Chondrocyte (in vitro differentiated cells): Measurements from ENCODE around the gene GMPR. TPM values are rescaled to one million over a fixed set of nuclear protein-coding genes. Genes with fewer than 3 reads are reported as not detected.

Experiments used
- DNase-seq: peaks from one replicate; pipeline ENCODE4 v3.0.0; 2021; ENCODE audit warnings: mixed read lengths, low spot score
- H3K27ac Mint-ChIP-seq: one replicate; pipeline ENCODE4 v1.8.0; 2021; ENCODE audit warnings: mild to moderate bottlenecking, moderate library complexity, mixed read lengths; ENCODE audit not compliant: unreplicated experiment
- H3K27me3 Mint-ChIP-seq: 2 replicates; pipeline ENCODE4 v1.8.0; 2021; ENCODE audit warnings: low read depth, mixed read lengths
- H3K36me3 Mint-ChIP-seq: 2 replicates; pipeline ENCODE4 v1.8.0; 2021; ENCODE audit warnings: low read depth, mixed read lengths
- H3K4me1 Mint-ChIP-seq: 2 replicates; pipeline ENCODE4 v1.8.0; 2021; ENCODE audit warnings: low read depth, mild to moderate bottlenecking, mixed read lengths
- H3K4me3 Mint-ChIP-seq: one replicate; pipeline ENCODE4 v1.8.0; 2021; ENCODE audit warnings: mild to moderate bottlenecking, moderate library complexity, mixed read lengths; ENCODE audit not compliant: unreplicated experiment
- H3K9me3 Mint-ChIP-seq: 2 replicates; pipeline ENCODE4 v1.8.0; 2021; ENCODE audit warnings: low read depth, mixed read lengths
- total RNA-seq: library from RNA; stranded (reverse); gene quantifications from 3 replicates; pipeline ENCODE4 v1.2.1, GENCODE V29; 2021
- TF ChIP-seq, protein P1 (sequence below): fragments of 200-600 bp; sonication (generic); IDR thresholded peaks from 2 replicates; pipeline ENCODE4 v1.5.0; 2021; ENCODE audit warnings: antibody characterized with exemption, mild to moderate bottlenecking, moderate library complexity

The GMPR gene
- total RNA-seq, 1 donor from 2014 or later = 9.7 TPM

DNA sequence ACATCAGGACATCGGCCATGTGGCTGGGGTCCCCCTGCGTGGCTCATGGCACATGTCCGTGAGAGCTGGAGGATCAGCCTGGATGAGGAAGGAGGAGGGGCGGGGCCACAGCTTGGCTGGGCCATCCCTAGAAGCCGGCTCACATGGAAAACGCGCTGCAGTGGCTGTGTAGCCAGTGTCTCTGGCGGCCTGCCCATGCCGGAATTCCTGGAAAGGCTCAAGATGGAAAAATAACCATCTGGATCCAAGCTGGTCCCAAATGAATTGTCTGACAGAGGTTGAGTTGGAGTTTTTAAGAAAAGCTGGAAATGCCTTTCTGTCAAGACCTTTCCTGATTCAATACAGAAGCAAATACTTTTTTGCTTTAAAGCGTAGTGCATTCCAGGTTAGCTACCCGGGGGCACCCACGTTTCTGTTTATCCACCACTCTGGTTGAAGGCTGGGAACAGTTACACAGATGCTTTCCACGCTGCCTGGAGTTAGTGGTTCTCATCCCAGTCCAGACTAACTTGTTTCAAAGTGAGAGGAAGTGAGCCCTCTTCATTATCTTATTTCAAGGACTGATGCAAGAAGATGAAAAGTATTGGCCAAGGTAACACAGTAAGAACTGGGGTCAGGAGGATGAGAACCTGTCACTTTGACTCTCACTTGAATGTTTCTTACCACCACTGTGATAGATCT, 99.0 kb downstream of the GMPR start:
- Mint-ChIP-seq H3K36me3 (no peaks in the 10 kb centered on the region), H3K4me3 (no peak overlapping the region), H3K27me3 (no peaks in the 10 kb centered on the region), H3K9me3 (peaks cover under 1% of the 10 kb centered on the region), H3K4me1 (peaks cover 65% of the 10 kb centered on the region), H3K27ac (peak overlapping the region; percentile 88)
- TF ChIP-seq, protein P1, sequence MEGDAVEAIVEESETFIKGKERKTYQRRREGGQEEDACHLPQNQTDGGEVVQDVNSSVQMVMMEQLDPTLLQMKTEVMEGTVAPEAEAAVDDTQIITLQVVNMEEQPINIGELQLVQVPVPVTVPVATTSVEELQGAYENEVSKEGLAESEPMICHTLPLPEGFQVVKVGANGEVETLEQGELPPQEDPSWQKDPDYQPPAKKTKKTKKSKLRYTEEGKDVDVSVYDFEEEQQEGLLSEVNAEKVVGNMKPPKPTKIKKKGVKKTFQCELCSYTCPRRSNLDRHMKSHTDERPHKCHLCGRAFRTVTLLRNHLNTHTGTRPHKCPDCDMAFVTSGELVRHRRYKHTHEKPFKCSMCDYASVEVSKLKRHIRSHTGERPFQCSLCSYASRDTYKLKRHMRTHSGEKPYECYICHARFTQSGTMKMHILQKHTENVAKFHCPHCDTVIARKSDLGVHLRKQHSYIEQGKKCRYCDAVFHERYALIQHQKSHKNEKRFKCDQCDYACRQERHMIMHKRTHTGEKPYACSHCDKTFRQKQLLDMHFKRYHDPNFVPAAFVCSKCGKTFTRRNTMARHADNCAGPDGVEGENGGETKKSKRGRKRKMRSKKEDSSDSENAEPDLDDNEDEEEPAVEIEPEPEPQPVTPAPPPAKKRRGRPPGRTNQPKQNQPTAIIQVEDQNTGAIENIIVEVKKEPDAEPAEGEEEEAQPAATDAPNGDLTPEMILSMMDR = no peak
- peak; percentile 95 for DNase-seq

DNA sequence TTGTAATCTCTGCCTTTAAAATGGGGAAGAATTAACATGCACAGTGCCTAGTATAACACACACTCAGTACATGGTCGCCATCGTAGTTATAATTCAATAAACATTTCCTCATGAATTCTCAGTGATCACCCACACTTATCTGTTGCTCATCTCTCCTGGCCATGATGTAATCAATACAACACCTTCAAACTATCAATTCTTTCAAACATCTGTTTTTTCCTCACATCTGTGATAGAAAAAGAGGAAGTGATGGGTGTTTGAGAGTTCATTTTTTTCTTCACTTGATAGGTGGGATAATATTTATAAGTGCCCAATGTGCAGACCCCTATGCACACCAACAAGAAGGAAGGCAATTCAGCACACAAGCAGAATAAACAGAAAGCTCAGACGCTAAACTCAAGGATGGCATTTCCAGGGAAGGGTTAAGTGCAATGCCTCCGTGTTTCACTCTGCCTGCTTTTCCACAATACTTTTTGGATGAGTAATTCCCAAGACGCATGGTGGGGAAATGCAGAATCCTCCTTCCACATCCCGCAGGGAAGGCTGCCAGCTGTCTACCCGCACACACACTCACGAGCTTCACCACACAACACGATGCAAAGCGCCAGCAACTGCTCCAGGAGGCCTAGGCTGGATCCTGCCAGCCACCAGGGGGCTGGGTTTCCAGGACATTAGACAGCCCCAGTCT, 100.3 kb downstream of the GMPR start:
- Mint-ChIP-seq H3K27me3 (no peaks in the 10 kb centered on the region), H3K4me3 (peak overlapping the region; percentile 7), H3K36me3 (peaks cover 2% of the 10 kb centered on the region), H3K4me1 (peaks cover 69% of the 10 kb centered on the region), H3K9me3 (peaks cover 3% of the 10 kb centered on the region), H3K27ac (peak overlapping the region; percentile 92)
- TF ChIP-seq, protein P1 = peak; percentile 86
- peak; percentile 96 for DNase-seq

DNA sequence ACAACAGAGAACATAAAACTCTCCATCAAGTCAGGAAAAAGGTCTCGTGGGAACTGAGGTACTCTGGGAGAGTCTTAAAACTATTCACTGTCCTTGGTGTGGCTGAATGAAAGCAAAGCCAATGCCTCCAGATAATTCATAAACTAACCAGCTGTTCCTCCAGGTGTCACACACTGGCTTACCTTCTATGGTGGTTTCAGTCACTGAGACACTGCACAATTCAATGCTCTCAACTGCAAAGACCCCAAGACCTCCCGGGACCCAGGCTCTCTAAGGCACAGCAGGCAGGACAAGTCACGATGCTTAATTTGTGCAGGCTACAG, 100.8 kb downstream of the GMPR start:
- Mint-ChIP-seq H3K27me3 (no peaks in the 10 kb centered on the region), H3K4me1 (peaks cover 72% of the 10 kb centered on the region), H3K9me3 (peaks cover 3% of the 10 kb centered on the region), H3K27ac (peak overlapping the region; percentile 92), H3K4me3 (no peak overlapping the region), H3K36me3 (peaks cover 2% of the 10 kb centered on the region)
- TF ChIP-seq, protein P1 = no peak
- DNase-seq = no peak

DNA sequence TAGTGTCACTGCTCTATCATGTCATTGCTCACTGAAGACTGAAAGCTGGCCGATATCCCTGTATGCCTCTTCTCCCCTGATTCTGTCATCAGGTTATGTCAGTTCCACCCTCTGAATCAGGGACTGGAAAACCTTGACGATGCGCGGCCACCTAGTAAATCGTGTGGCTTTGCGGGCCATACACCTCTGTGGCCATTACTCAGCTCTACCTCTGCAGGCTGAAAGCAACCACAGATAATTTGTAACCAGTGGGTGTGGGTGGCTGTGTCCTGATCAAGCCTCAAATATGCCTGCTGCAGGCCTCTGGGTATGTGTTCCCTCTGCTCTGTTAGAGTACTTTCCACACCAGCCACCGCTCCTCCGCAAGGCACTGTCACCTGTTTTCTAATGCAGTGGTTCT, 105.2 kb downstream of the GMPR start:
- no peak for DNase-seq
- peaks cover 48% of the 10 kb centered on the region for H3K4me1 Mint-ChIP-seq
- peaks cover 3% of the 10 kb centered on the region for H3K9me3 Mint-ChIP-seq
- no peak overlapping the region for H3K4me3 Mint-ChIP-seq
- TF ChIP-seq, protein P1 = no peak
- H3K36me3 Mint-ChIP-seq = peaks cover 2% of the 10 kb centered on the region
- H3K27me3 Mint-ChIP-seq = no peaks in the 10 kb centered on the region
- peak overlapping the region; percentile 60 for H3K27ac Mint-ChIP-seq

DNA sequence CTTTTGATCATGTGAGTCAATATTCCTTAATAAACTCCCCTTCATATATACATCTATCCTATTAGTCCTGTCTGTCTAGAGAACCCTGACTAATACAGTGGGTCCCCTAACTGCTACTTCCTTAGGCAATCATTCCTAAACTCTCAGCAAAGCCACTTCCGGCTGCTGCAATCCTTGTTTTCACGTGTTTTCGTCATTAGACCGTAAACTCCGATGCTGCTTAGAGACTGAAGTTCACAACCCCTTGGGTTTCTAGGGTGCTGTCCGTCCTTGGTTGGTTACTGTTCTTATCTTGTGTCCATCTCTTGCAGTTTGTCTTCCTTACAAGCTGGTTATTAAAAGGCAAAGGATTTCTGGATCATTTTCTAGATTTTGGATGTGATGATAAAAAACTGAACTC, 106.4 kb downstream of the GMPR start:
- Mint-ChIP-seq H3K9me3 (peaks cover 3% of the 10 kb centered on the region), H3K27ac (peak overlapping the region; percentile 83), H3K4me1 (peaks cover 44% of the 10 kb centered on the region), H3K36me3 (peaks cover 2% of the 10 kb centered on the region), H3K4me3 (no peak overlapping the region), H3K27me3 (no peaks in the 10 kb centered on the region)
- no peak for DNase-seq
- TF ChIP-seq, protein P1 = no peak

Other genes with a start within 250 kb of the GMPR start
- gene MYLIP, start 109.5 kb upstream of the GMPR start, total RNA-seq = 15.9 to 23.1 TPM (median 16.6 TPM) in 3 replicates